T-helper 2 cell (primary cell): Measurements from ENCODE around the gene IL1RL2.

ENCODE experiments used
- DNase-seq, 5 experiments: peaks; one replicate each; pipeline versions ENCODE4 v3.0.0 to v3.0.0-alpha.2; 2012 to 2022

IL1RL2 gene

DNA sequence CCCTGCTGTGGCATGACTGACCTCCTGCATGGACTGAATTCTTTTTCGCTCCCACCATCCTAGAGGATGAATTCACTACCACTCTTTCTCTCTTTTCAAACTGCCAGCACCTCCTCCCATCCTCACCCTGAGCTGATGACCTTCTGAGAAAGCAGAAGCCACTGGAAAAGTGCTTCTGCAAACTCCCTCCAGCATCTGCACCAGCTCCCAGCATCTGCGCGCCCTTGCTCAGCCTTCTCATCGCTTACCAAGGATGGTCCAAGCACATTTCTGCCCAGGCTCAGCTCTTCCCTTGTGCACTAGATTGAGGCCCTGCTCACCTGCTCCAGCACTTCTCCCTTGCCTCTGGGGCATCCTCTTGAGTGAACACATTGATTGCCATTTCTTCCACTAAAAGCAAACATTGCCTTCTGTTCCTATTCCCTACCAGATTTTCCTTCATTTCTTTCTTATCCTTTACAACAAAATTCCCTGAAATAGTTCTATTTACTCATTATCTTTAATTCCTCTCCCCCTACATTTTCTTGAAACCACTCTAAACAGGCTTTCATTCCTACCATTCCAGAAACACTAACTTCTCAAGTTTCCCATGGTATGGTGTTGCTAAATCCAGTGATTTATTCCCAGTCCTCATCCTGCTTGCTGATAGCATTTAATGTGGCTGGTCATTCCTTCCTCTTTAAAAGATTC lies 81.8 kb downstream of the IL1RL2 start:
- no peak for DNase-seq

DNA sequence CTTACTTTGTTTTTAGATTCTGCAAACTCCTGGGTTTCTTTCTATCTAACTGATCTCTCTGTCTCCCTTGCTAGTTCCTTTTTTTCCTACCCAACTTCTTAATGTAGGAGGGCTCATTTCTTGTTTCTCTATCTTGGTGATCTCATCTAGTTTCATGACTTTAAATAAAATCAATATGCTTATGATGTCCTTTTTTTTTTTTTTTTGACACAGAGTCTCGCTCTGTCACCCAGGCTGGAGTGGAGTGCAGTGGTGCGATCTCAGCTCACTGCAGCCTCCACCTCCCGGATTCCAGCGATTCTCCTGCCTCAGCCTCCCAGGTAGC lies 82.3 kb downstream of the IL1RL2 start:
- no peak for DNase-seq

DNA sequence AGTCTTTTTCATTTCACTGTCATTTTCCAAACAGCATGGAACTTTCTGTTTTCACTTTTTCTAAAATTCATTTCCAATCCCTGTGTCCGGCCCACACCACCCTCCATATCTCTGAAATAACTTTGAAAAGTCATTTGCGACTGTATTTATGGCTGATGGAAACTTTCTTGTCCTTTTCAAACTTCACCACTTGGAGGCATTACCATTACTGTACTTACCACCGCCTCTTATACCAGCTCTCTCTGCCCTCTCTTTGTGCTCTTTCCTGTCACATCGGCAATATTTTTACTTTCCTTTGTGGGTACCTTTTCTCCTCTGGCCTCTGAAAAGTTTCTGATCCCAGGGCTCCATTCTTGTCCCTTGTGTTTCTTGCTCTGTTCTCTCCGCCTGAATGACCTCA lies 85.0 kb downstream of the IL1RL2 start:
- peak in 1 of 5 experiments; percentile 76 for DNase-seq

DNA sequence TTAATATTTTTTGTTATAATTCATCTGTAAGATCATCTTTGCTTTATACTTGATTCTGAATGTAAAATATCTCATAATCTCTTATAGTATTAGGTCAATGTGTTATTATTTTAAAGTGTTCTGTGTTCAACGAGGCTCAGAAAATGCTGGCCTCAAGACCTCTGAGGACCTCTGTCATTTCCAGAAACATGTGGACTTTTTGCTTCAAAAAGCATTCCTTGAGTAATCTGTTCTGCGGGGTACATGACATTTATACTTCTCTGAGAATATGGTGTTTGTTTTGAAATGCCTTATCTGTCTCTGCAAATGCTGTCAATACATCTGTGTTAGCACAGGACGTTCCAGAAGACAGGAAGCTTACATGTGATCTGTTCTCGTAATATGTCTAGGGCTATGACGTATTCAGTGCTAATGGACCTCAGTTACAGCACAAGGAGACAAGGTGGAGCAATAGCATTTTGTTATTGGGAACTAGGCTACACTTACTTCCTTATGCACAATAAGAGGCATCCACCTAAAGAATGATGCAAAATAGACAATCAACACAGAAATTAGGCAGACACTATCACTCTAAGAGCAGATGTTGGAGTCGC lies 86.9 kb downstream of the IL1RL2 start:
- no peak for DNase-seq

DNA sequence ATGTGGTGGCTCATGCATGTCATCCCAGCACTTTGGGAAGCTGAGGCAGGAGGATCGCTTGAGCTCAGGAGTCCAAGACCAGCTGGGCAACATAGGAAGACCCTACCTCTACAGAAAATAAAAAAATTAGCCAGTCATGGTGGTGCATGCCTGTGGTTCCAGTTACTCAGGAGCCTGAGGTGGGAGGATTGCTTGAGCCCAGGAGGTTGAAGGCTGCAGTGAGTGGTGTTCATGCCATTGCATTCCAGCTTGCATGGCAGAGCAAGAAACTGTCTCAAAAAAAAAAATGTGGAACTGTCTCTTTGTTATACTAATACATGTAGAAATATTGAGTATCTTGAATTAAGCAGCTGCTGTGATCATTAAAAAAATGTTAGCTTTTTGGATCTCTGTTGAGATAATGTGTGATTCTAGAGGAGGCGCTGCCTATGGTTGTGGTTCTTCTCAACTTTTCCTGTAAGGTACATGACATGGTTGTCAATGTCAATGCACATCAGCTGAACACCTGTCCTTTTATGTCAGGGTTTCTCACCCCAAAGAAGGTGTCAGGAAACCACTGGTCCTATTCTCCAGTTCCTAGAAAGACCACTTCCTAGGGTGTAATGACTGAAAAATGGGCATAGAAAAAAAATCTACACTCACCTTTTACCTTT lies 89.9 kb downstream of the IL1RL2 start:
- DNase-seq, result peak in 2 of 5 experiments; percentile 41 to 81

DNA sequence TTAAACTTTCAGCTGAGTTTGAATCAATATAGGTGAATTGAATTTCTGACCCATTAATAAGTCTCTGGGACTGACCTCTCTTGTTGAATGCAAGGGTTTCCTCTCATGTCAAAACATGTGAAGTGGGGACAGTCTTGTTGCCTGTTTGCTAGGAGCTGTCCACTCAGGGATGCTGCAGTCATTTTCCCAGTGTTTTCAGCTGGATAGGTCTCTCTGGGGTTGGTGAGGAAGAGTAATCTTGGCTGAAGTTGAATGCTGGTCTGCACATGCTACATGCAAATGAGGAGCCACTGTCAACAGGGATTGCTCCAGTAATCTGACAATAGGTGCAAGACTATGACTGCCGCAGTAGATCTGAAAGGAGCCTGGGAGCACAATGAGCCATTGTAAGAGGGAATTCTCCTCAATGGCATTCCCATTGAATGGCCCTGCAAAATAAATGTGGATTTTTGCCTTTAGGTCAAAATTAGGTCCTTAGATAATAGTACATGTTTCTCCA lies 90.4 kb downstream of the IL1RL2 start:
- no peak for DNase-seq

DNA sequence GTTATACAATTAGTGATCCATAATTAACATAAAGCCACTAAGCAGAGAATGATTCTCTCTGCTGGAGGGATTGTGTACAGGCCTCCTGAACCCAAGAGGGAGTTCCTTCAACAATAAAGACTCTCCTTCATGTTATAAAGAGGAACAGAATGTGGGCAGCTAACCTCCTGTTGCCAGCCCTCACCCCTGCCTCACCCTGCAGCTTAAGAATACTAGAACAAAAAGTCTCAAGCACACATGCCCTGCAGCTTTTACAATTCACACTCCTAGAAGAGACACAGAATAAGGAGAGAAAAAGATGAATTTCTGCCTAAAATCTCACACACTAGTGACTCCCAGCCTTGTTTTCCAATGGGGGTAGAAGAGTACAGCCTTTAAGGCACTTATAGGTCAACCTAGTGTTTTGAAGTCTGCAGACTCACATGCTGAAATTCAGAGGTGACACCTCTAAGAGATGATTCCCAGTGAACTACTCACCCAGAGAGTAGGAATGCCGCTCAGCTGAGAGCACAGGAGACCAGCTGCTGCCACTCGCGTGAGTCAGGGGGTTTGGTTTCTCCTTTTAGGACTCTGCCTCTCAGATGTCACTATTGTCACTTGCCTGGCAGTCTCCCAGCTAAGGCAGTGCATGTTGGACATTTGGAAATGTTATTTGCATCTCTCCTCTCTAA lies 92.0 kb downstream of the IL1RL2 start:
- no peak for DNase-seq

DNA sequence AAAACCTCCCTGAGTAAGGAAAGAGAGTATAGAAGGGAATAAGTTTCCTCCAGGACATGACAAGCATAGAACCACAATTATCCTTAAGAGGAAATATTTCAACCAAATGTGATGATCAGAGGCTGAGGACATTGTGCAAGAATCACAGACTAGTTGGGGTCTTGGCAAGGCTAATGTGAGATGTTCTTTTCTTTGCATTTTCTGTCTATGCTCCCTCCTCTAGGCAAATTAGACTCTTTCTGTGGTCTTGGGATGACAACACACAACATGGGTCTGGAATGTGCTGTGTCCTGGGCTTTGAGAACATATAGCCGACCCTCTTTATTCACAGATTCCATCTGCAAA lies 92.5 kb downstream of the IL1RL2 start:
- no peak for DNase-seq

DNA sequence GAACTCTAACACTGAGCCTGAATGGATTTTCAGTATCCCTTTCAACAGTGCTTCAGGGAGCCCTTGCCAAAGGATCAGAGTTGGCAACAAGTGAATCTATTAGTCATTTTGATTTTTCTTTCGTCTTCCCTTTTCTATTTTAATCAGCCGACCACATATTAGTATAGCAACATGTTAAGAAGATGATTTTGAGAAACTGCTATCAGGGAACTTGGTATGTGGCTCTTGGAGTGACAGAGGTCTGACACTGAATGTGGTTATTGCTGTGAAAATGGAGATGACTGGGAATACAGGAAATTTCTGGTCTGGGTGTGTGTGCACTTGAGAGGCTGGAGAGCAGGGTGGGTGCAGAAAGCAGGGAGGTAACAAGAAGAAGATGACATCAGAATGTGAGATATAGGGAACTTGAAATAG lies 95.9 kb downstream of the IL1RL2 start:
- DNase-seq, result no peak

DNA sequence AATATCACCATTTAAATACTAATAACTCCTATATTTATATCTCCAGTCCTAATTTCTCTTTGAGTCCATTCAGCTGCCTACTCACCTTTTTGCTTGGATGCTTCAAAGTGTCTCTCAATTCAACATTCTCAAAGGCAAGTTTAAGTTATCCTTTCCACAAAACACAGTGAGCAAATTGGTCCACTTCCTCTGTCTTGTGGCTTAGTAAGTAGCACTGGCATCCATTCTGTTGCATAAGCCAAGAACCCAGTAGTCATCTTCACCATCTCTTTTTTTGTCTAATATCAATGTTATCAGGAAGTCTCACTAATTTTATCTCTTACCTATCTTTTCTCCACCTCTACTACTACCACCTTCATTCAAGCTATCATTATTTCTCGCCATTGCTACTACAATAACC lies 97.2 kb downstream of the IL1RL2 start:
- DNase-seq, result no peak

DNA sequence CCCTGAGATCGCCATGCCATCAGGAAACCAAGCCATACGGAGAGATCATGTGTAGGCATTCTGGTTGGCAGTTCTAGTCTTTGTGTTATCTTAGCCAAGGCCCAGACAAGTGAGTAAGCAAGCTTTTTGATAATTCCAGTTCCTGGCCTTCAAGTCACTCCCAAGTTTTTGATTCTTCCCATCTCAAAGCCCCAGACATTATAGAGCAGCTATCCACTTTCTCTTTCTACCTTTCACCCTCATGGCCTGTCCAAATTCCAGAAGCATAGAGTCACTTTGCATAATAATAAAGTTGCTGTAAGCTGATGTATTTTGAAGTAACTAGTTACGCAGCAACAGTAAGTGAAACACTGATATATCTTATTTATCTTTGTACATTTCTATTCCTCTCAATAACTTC lies 97.8 kb downstream of the IL1RL2 start:
- no peak for DNase-seq

DNA sequence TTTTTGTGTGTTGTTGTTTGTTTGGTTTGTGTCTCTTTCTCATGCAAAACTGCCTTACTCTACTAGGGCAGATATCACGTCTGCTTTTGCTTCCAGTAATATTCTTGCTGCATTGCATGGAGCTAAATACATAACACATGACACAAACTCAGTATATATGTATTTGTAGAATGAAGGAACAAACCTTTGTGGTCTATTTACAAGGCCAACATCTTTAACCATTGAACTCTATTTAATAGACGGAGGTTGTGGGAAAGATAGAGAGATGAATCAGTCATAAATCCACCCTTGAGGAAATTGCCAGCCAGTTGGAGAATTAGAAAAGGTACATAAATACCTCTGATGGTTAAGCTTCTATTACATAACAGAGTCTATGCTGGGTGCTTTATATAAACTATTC lies 98.5 kb downstream of the IL1RL2 start:
- no peak for DNase-seq

DNA sequence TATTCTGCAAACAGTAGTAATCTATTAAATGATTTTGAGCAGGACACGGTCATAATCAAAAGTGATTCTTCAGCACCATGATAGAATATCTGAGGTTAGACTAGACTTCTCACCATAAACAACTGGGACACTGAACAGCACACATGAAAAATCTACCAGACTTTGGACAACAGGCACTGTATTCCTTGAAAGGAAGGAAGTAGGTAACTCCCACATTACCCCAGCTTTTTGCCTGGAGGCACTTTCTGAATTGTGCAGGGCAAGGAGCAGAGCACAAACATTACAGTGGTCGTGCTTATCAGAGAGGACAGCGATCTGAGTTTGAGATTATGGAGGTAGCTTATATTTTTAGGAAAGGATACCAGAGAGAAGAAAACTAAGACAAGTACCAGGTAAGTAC lies 99.2 kb downstream of the IL1RL2 start:
- DNase-seq, result no peak

DNA sequence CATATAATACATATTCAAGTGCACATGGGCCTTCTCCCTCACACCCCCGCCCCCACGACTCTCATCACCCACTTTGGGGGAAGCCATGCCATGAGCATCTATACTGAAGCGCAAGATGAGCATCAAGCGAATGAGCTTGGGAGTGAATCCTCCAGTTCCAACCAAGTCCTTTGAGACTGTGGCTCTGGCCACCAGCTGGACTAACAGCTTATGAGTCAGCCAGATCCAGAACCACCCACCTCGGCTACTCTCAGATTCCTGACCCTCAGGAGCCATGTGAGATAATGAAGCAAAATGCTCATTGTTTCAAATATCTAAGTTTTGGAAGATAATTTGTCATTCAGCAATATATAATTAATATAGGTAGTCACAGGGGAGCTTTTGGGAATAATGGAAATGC lies 102.3 kb downstream of the IL1RL2 start:
- DNase-seq, result no peak
